ENCODE results near the gene CAMK1D. TPM values are rescaled to one million over a fixed set of nuclear protein-coding genes. Genes with fewer than 3 reads are reported as not detected.

CAMK1D gene
- total and polyA plus RNA-seq, 2 experiments from 2014 or later, result 3.5 to 6.0 TPM

GRCh38 chr10:12783293-12783692 lies 433.9 kb downstream of the CAMK1D start:
- peak overlapping the region; percentile 43 for H3K27ac ChIP-seq
- no peak for TF ChIP-seq EZH2phosphoT487 (IDR thresholded peaks at IDR 0.05; ENCODE audit: low read depth, severe bottlenecking, unreplicated experiment)
- no peak for TF ChIP-seq EZH2 (IDR thresholded peaks at IDR 0.05; ENCODE audit: borderline replicate concordance)
- no peak for TF ChIP-seq CTCF (IDR thresholded peaks at IDR 0.05; ENCODE audit: poor library complexity)
- WGBS (ENCODE audit: low lambda C conversion rate, missing lambda C conversion rate), result 65% methylated on average over 10 of the region's 10 CpGs
- no peak overlapping the region for H3K4me3 ChIP-seq
- no peak for DNase-seq (ENCODE audit: low spot score)
- no peak overlapping the region for H2AFZ ChIP-seq
- no peak overlapping the region for H3K4me2 ChIP-seq
- H3K27me3 ChIP-seq, result no peaks in the 10 kb centered on the region
- peaks cover 8% of the 10 kb centered on the region for H3K4me1 ChIP-seq (ENCODE audit: insufficient read depth)
- no peaks in the 10 kb centered on the region for H3K79me2 ChIP-seq
- no peaks in the 10 kb centered on the region for H3K36me3 ChIP-seq (replicated peaks; ENCODE audit: insufficient read depth, low read depth)
- H4K20me1 ChIP-seq (ENCODE audit: insufficient read depth, poor library complexity, severe bottlenecking), result no peaks in the 10 kb centered on the region
- H3K9me2 ChIP-seq (replicated peaks; ENCODE audit: insufficient read depth), result no peaks in the 10 kb centered on the region
- H3K9me3 ChIP-seq (ENCODE audit: low read depth), result no peaks in the 10 kb centered on the region

GRCh38 chr10:12784646-12785045 lies 435.3 kb downstream of the CAMK1D start:
- no peak overlapping the region for H3K4me2 ChIP-seq
- no peaks in the 10 kb centered on the region for H4K20me1 ChIP-seq (ENCODE audit: insufficient read depth, poor library complexity, severe bottlenecking)
- DNase-seq (ENCODE audit: low spot score), result no peak
- no peak overlapping the region for H2AFZ ChIP-seq
- no peak overlapping the region for H3K27ac ChIP-seq
- 81% methylated on average over 6 of the region's 6 CpGs for WGBS (ENCODE audit: low lambda C conversion rate, missing lambda C conversion rate)
- peaks cover 8% of the 10 kb centered on the region for H3K4me1 ChIP-seq (ENCODE audit: insufficient read depth)
- no peaks in the 10 kb centered on the region for H3K27me3 ChIP-seq
- H3K9me3 ChIP-seq (ENCODE audit: low read depth), result no peaks in the 10 kb centered on the region
- H3K4me3 ChIP-seq, result no peak overlapping the region
- TF ChIP-seq CTCF (IDR thresholded peaks at IDR 0.05; ENCODE audit: poor library complexity) (no peak), EZH2 (IDR thresholded peaks at IDR 0.05; ENCODE audit: borderline replicate concordance) (no peak)
- no peaks in the 10 kb centered on the region for H3K36me3 ChIP-seq (replicated peaks; ENCODE audit: insufficient read depth, low read depth)
- H3K79me2 ChIP-seq, result no peaks in the 10 kb centered on the region
- no peaks in the 10 kb centered on the region for H3K9me2 ChIP-seq (replicated peaks; ENCODE audit: insufficient read depth)

- Histone ChIP-seq H3K4me2 (no peak overlapping the region), H3K79me2 (no peaks in the 10 kb centered on the region), H3K36me3 (replicated peaks; ENCODE audit: insufficient read depth, low read depth) (no peaks in the 10 kb centered on the region), H3K27me3 (no peaks in the 10 kb centered on the region), H3K9me2 (replicated peaks; ENCODE audit: insufficient read depth) (no peaks in the 10 kb centered on the region), H3K9me3 (ENCODE audit: low read depth) (no peaks in the 10 kb centered on the region), H2AFZ (no peak overlapping the region), H3K4me3 (no peak overlapping the region), H3K4me1 (ENCODE audit: insufficient read depth) (peaks cover 8% of the 10 kb centered on the region), H4K20me1 (ENCODE audit: insufficient read depth, poor library complexity, severe bottlenecking) (no peaks in the 10 kb centered on the region), H3K27ac (peak overlapping the region; percentile 20)
- DNase-seq (ENCODE audit: low spot score), result no peak
- TF ChIP-seq EZH2phosphoT487 (IDR thresholded peaks at IDR 0.05; ENCODE audit: low read depth, severe bottlenecking, unreplicated experiment), result no peak
- no peak for TF ChIP-seq EZH2 (IDR thresholded peaks at IDR 0.05; ENCODE audit: borderline replicate concordance)
- TF ChIP-seq CTCF (IDR thresholded peaks at IDR 0.05; ENCODE audit: poor library complexity), result no peak
- WGBS (ENCODE audit: low lambda C conversion rate, missing lambda C conversion rate), result 47% methylated on average over 12 of the region's 12 CpGs
Observed at GRCh38 chr10:12785415-12785831, 436.1 kb downstream of the CAMK1D start.

- Histone ChIP-seq H3K79me2 (no peaks in the 10 kb centered on the region), H3K9me3 (ENCODE audit: low read depth) (no peaks in the 10 kb centered on the region), H3K27ac (no peak overlapping the region), H3K4me1 (ENCODE audit: insufficient read depth) (peaks cover 8% of the 10 kb centered on the region), H4K20me1 (ENCODE audit: insufficient read depth, poor library complexity, severe bottlenecking) (no peaks in the 10 kb centered on the region), H3K9me2 (replicated peaks; ENCODE audit: insufficient read depth) (no peaks in the 10 kb centered on the region), H3K27me3 (no peaks in the 10 kb centered on the region), H3K4me3 (no peak overlapping the region), H3K4me2 (no peak overlapping the region), H2AFZ (no peak overlapping the region), H3K36me3 (replicated peaks; ENCODE audit: insufficient read depth, low read depth) (no peaks in the 10 kb centered on the region)
- no peak for DNase-seq (ENCODE audit: low spot score)
- WGBS (ENCODE audit: low lambda C conversion rate, missing lambda C conversion rate), result 92% methylated on average over 12 of the region's 12 CpGs
- no peak for TF ChIP-seq EZH2 (IDR thresholded peaks at IDR 0.05; ENCODE audit: borderline replicate concordance)
- TF ChIP-seq EZH2phosphoT487 (IDR thresholded peaks at IDR 0.05; ENCODE audit: low read depth, severe bottlenecking, unreplicated experiment), result no peak
- no peak for TF ChIP-seq CTCF (IDR thresholded peaks at IDR 0.05; ENCODE audit: poor library complexity)
Observed at GRCh38 chr10:12787297-12787696, 437.9 kb downstream of the CAMK1D start.

All from hepatocyte (in vitro differentiated cells).